NCI-H128 (cell line): ENCODE results near the gene FBXO8.
"Not testable (repeated sequence)": the region's sequence is repeated elsewhere in the genome, so short reads cannot be mapped to it uniquely, and the experiment has no call there.

Experiments
- DNase-seq: peaks from one replicate; lab custom pipeline; 2025; ENCODE audit not compliant: unreplicated experiment; lab: John Stamatoyannopoulos, UW

The FBXO8 gene

GRCh38 chr4:174284487-174284886, 1.0 kb upstream of the FBXO8 start:
- no peak for DNase-seq

- peak; percentile 9 for DNase-seq
Measured at GRCh38 chr4:174282836-174283506, 496 bp downstream of the FBXO8 start.

GRCh38 chr4:174281901-174282300, 1.6 kb downstream of the FBXO8 start:
- DNase-seq: no peak

DNA sequence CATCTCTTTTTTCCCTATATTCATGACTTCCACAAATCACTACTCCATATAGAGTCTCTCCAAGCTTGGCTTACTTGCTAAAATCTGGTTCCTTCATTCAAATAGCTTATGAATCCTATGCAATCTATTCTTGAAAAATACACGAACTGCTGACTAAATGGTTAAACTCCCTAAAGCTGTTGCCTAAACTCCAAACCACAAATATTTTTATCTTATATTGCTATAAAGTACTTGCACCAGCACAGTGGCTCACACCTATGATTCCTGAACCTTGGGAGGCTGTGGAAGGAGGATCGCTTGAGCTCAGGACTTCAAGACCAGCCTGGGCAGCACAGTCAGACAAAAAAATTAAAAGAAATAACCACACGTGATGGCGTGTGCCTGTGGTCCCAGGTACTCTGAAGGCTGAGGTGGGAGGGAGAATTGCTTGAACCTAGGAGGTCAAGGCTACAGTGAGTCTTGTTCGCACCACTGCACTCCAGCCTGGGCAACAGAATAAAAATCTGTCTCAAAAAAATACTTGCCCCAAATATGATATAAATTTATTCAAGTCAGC, 2.2 kb downstream of the FBXO8 start:
- DNase-seq: no peak

- DNase-seq: no peak
Measured at GRCh38 chr4:174279433-174280155, 3.9 kb downstream of the FBXO8 start.

- no peak for DNase-seq
Measured at GRCh38 chr4:174278467-174278866, 5.0 kb downstream of the FBXO8 start.

GRCh38 chr4:174277433-174277832, 6.0 kb downstream of the FBXO8 start:
- DNase-seq: no peak

DNA sequence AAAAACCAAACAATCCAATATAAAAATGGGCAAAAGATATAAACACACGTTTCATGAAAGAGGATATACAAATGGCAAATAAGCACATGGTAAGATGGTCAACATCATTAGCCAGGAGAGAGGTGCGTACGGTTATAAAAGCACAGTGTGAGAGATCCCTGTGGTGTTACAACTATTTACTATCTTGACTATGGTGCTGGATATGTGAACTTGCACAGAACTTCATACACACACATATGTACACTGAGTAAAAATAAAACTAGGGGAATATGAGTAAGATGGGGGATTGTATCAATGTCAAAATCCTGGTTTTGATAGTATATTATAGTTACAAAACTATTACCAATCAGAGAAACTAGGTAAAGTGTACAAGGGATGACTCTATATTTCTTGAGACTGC, 8.4 kb downstream of the FBXO8 start:
- DNase-seq: no peak

GRCh38 chr4:174274436-174274835, 9.0 kb downstream of the FBXO8 start:
- DNase-seq: no peak

DNA sequence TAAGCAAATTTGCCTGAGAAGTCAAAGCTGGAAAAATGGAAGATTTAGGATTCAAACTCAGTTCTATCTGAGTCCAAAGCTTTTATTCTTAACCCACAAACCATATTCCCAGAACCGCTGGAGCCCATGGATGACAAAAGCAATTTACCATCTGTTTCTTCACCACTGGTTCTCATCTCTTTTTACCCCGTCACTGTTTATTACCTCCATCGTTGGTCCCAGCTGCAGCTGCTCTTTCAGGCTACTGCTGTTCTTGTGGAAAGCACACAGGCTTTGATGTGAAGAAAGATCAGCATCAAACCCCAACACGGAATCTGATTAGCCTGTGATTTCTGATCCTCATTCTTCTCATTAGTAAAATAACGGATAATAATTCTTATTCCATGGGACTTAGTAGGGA, 9.5 kb downstream of the FBXO8 start:
- DNase-seq: no peak

GRCh38 chr4:174266416-174266815, 17.1 kb downstream of the FBXO8 start:
- DNase-seq: no peak

GRCh38 chr4:174265916-174266315, 17.6 kb downstream of the FBXO8 start:
- DNase-seq: no peak

DNA sequence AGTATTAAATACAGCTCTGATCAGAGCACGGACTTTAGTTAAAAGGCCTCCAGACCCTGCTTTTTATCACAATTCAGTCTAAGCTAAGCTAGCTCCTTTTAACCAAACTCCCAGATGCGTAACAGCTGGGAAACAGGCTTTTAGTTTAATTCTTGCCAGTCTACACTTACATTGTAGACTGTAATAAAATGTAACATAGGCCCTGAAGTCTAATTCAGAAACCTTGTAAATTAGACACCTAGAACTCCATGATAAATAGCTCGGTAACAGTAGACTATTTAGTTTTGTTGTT, 20.1 kb downstream of the FBXO8 start:
- no peak for DNase-seq

GRCh38 chr4:174262624-174263444, 20.6 kb downstream of the FBXO8 start:
- DNase-seq: no peak

DNA sequence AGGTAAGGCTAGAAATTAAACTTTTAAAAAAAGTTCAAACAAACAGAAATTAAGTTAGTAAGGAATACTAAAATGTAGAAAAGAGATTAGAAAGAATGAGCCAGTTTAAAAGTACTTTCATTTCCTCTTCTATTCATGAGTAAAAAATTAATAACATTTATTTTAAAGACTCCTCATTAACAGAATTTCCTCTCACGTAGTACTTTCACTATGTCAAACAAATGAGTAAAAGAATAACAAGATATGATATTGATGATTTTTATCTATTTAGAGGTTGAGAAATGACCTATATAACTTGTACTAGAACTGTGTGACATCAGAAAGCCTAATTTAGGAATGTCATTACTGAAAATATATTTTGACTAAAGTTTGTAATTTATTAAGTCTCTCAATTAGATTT, 22.0 kb downstream of the FBXO8 start:
- DNase-seq: not testable (repeated sequence)

- DNase-seq: no peak
Measured at GRCh38 chr4:174260099-174260498, 23.4 kb downstream of the FBXO8 start.

GRCh38 chr4:174259580-174259979, 23.9 kb downstream of the FBXO8 start:
- DNase-seq: no peak

- no peak for DNase-seq
Measured at GRCh38 chr4:174256277-174256713, 27.2 kb downstream of the FBXO8 start.

- DNase-seq: no peak
Measured at GRCh38 chr4:174255786-174256185, 27.7 kb downstream of the FBXO8 start.

GRCh38 chr4:174255374-174255773, 28.1 kb downstream of the FBXO8 start:
- DNase-seq: no peak

GRCh38 chr4:174254613-174255012, 28.9 kb downstream of the FBXO8 start:
- DNase-seq: no peak

GRCh38 chr4:174252412-174252811, 31.1 kb downstream of the FBXO8 start:
- no peak for DNase-seq
